Measurements from ENCODE around the gene GLCE. TPM values are rescaled to one million over a fixed set of nuclear protein-coding genes. Genes with fewer than 3 reads are reported as not detected.

The GLCE gene
- total RNA-seq, 1 donor: 3.7 TPM

DNA sequence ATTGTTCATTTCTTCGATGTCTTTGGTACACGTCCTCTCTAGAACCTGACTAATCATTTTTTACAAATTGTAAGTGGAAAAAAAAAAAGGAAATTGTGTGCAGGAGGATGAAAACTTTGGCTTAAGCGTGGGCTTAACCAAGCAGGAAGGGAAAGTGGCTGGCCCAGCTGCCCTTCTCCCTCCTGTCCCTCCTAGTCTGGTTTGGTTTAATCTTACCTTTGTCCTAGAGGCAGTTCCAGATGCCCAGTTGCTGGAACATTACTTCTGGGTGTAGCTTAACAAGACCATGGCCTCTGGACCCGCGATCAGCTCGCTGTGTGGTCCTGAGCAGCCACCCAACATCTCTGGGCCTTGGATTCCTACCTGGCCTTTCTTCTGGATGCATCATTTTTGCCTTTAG is 153.7 kb downstream of the GLCE start:
- H3K4me1 ChIP-seq (ENCODE audit: insufficient read depth, low read length): peaks cover 17% of the 10 kb centered on the region
- H3K27me3 ChIP-seq (ENCODE audit: insufficient read depth, low read length): no peaks in the 10 kb centered on the region
- no peak overlapping the region for H3K4me3 ChIP-seq (ENCODE audit: low read length)
- no peaks in the 10 kb centered on the region for H3K9me3 ChIP-seq (ENCODE audit: low read depth, low read length)

DNA sequence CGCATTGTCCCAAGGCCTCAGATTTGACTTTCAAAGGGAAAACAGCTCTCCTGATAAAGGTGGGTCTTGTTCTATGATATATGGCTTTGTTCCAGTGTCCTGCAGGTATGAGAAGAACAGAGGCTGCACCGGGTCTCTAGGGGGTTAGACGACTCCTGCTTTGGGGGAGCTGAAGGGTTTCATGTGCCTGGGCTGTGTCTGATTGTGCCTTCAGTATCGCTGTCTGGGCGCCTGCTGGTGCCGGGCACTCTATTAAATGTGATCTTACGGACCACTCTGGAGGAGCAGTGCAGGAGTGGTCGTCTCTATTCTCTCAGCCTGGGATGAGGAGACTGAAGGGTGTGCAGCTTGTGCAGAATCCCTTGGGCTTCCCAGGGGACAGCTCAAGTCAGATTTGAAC is 154.3 kb downstream of the GLCE start:
- H3K4me3 ChIP-seq (ENCODE audit: low read length): no peak overlapping the region
- H3K27me3 ChIP-seq (ENCODE audit: insufficient read depth, low read length): no peaks in the 10 kb centered on the region
- peaks cover 17% of the 10 kb centered on the region for H3K4me1 ChIP-seq (ENCODE audit: insufficient read depth, low read length)
- H3K9me3 ChIP-seq (ENCODE audit: low read depth, low read length): no peaks in the 10 kb centered on the region

DNA sequence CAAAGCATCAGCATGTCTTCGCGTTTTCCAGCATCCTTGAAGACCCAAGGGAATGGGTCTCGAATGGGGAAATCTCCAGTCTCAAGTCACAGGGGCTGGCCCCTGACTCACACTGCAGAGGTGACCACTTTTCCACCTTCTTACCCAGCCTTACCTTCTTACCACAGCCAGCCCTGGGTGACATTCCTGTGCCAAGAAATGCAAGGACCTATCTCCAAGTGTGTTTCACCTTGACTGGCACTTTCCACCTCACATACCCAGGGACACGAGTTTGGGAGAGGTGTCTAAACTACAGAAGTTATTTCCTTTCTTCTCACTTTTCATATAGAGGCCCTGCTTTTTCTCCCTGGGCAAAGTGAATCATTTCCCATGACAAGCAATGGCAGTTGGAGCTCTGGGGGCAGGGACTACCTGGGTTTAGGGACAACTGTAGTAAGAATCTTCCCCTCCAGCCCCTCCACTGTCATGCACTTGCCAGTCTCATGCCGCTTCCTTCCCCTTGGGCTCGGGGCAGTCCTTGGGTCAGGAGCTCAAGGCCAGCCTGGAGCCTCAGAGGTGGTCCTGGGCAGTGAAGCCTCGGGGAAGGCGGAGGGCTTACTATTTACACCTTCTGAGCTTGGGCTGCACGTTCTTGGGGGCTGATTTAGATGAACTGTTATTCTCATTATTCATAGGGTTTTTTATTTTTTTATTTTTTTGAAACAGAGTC is 155.1 kb downstream of the GLCE start:
- Histone ChIP-seq H3K27me3 (ENCODE audit: insufficient read depth, low read length) (no peaks in the 10 kb centered on the region), H3K4me1 (ENCODE audit: insufficient read depth, low read length) (peaks cover 17% of the 10 kb centered on the region), H3K4me3 (ENCODE audit: low read length) (no peak overlapping the region), H3K9me3 (ENCODE audit: low read depth, low read length) (no peaks in the 10 kb centered on the region)

DNA sequence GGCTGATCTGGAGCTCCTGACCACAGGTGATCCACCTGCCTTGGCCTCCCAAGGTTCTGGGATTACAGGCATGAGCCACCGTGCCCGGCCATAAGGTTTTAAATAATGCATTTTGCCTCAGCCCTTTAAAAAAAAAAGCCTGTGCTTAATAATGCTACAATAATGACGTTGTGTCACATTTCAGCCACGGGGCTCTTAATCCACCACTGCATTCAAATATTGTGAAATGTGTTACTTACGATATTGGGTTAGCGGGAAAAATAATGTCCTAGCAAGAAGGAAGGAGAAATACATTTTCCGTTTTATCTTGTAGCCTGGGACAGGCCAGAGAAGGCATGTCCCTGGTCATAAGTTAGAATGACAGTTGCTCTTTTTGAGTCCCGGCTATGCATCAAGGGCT is 155.9 kb downstream of the GLCE start:
- Histone ChIP-seq H3K9me3 (ENCODE audit: low read depth, low read length) (no peaks in the 10 kb centered on the region), H3K4me3 (ENCODE audit: low read length) (no peak overlapping the region), H3K4me1 (ENCODE audit: insufficient read depth, low read length) (peaks cover 17% of the 10 kb centered on the region), H3K27me3 (ENCODE audit: insufficient read depth, low read length) (no peaks in the 10 kb centered on the region)

DNA sequence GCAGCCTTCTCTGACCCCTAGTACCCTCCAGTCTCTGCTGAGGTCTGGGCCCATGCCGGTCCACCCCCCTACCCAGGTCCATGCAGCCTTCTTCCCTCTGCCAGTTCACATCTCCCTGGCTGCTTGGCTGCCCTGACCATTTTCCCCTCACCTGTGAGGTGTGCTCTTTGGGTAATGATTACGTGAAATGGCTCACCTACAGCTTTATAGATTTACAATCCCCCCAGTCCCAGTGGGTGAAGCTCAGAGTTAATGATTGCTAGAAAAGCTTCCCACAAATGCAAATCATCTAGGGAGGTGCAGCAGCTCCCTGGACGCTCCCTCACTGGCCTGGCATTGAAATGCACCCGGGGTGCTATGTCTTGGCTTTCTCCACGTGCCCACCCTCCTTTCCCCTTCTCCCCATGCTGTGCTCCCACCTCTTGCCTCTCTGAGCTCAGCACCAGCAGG is 157.0 kb downstream of the GLCE start:
- H3K4me1 ChIP-seq (ENCODE audit: insufficient read depth, low read length): peaks cover 17% of the 10 kb centered on the region
- H3K27me3 ChIP-seq (ENCODE audit: insufficient read depth, low read length): no peaks in the 10 kb centered on the region
- H3K4me3 ChIP-seq (ENCODE audit: low read length): no peak overlapping the region
- no peaks in the 10 kb centered on the region for H3K9me3 ChIP-seq (ENCODE audit: low read depth, low read length)

DNA sequence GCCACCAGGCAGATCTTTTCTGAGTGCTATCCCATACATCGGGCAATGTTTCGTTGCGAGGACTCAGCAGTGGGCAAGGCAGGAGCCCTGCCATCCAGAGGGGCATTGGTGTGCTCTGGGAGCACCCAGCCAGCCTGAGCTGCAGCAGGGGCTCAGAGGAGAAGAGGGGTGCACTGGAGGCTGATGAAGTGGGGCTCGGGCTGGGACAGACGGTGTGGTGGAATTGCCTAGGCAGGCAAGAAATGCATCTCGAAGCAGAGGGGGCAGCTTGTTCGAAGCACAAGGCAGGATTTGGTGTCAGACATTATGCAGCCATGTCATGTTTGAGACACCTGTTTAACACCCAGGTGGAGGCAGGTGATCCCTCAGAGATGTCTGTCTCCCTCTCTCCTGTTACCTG is 157.6 kb downstream of the GLCE start:
- H3K27me3 ChIP-seq (ENCODE audit: insufficient read depth, low read length): no peaks in the 10 kb centered on the region
- peaks cover 13% of the 10 kb centered on the region for H3K4me1 ChIP-seq (ENCODE audit: insufficient read depth, low read length)
- no peak overlapping the region for H3K4me3 ChIP-seq (ENCODE audit: low read length)
- no peaks in the 10 kb centered on the region for H3K9me3 ChIP-seq (ENCODE audit: low read depth, low read length)

DNA sequence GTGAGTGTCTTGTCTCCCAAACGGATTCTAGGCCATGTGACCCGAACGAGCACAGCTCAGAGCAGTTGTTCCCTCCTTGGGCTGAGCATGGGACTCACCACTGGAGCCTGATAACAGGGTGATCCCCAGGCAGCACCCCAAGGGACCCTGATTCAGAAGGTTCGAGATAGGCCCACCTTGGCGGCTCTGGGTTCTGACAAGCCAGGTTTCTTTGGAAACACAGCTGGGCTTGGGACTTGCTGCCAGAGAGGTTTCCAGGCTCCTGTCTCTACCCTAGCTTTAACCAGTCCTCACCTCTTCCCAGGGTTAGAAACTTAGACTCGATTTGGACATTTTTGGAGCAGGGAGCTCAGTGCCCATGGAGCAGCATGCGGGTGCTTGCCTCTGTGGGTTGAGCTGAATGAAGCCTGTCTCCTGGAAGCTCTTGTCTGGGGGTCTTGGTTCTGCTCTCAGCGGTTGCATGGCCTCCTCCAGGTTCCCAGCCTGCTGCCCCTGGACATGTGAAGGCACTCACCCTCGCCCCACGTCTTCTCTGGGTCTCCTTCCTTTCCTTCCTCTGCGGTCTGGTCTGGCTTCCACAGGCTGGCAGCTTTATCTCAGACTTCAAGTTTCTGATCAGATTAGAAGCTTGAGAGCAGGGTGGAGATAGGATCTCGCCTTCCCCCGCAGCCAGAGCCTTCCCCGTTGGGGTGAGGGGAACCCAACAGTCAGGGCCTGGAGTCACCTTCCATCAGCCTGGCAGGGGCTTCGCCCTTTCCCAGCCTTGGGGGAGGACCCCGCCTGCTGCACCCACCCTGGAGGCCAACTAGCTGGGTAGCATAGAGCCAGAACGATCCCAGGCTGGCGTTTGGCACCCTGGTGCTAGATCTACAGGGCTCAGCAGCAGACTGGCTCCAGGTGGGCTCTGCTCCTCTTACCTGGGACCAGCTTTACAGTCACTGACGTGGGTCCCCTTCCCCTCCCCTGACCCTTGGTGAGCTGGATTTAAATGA is 159.2 kb downstream of the GLCE start:
- H3K27me3 ChIP-seq (ENCODE audit: insufficient read depth, low read length): no peaks in the 10 kb centered on the region
- no peaks in the 10 kb centered on the region for H3K9me3 ChIP-seq (ENCODE audit: low read depth, low read length)
- H3K4me3 ChIP-seq (ENCODE audit: low read length): no peak overlapping the region
- no peaks in the 10 kb centered on the region for H3K4me1 ChIP-seq (ENCODE audit: insufficient read depth, low read length)

DNA sequence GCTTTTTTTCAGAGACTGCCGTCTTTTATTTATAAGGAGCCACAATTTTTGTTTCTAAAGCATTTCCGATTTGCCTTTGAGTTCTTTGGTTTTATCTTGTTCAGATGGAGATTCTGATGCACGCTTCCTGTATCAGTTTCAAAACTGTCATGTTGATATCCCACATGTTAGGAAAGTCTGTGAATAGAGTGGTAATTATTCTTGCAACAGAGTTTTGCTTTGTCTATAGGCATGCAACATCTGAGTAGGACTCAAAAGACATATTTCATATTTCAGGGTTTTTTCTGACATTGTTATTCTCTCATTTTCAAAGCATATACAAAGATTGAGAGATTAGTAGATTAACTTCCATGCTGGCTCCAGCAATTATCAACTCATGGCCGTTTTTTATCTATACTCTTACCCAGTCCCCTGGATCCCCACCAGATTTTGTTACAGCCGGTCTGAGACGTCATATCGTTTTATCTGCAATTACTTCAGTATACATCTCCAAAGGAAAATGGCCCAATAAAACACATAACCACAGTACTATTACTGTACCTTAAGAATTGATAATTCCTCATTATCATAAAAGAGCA is 160.6 kb downstream of the GLCE start:
- H3K27me3 ChIP-seq (ENCODE audit: insufficient read depth, low read length): no peaks in the 10 kb centered on the region
- no peak overlapping the region for H3K4me3 ChIP-seq (ENCODE audit: low read length)
- no peaks in the 10 kb centered on the region for H3K9me3 ChIP-seq (ENCODE audit: low read depth, low read length)
- H3K4me1 ChIP-seq (ENCODE audit: insufficient read depth, low read length): no peaks in the 10 kb centered on the region

Other genes starting within 250 kb of the GLCE start
- gene SPESP1, start 230.1 kb upstream of the GLCE start, total RNA-seq: 0.21 TPM
- gene NOX5, start 145.9 kb upstream of the GLCE start, total RNA-seq: not detected
- gene PAQR5, start 138.3 kb downstream of the GLCE start, total RNA-seq: under 0.01 TPM